ENCODE results near the gene AIF1L. TPM values are rescaled to one million over a fixed set of nuclear protein-coding genes. Genes with fewer than 3 reads are reported as not detected.

AIF1L gene
- total RNA-seq, 2 experiments from 2014 or later = not detected

DNA sequence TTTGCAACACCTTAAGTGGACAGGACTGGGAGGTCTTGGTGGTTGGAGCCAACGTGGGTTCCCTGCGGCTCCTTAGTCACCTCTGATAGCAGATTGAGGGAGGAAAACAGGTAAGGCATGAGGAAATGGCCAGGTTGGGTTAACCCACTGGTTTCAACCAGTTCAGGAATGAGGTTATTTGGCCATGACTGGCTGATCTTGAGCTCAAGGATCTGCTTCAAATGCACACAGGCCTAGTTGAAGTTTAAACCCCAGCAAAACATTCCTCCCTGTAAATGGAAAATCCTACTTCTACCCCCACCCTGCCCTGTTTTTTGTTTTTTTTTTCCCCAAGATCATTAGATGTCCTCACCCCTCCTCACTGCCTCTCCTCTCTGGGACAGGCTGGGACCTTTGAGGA, 25.8 kb downstream of the AIF1L start:
- no peak overlapping the region for H3K27ac ChIP-seq (ENCODE audit: low read depth, low read length, poor library complexity, severe bottlenecking)
- intact Hi-C loops (cut with micrococcal nuclease; ENCODE audit: unreplicated experiment) = no loop called here
- H4K20me1 ChIP-seq (ENCODE audit: insufficient read depth, low read length) = no peaks in the 10 kb centered on the region; the same call in 1 of the 2 replicates
- ChIA-PET CTCF (ENCODE audit: unreplicated experiment) (no interaction called here), POLR2A (interaction anchor here (0.7 to 1.0 kb wide), 2 partner anchors 215 to 481 kb away, joined by 3 read pairs; no protein-coding TSS in a partner anchor)
- H3K9me3 ChIP-seq (ENCODE audit: low read length) = no peaks in the 10 kb centered on the region
- BruUV-seq (replicated peaks) = no TSS peak
- no peaks in the 10 kb centered on the region for H3K9me2 ChIP-seq (ENCODE audit: insufficient read depth, low read length)
- peaks cover under 1% of the 10 kb centered on the region; the same call in 1 of the 2 replicates for H3K36me3 ChIP-seq (ENCODE audit: insufficient read depth, low read length)
- H3K79me2 ChIP-seq (ENCODE audit: insufficient read depth, low read depth, low read length) = peaks cover 17% of the 10 kb centered on the region
- H3K4me3 ChIP-seq (ENCODE audit: low read depth, low read length, poor library complexity, severe bottlenecking) = no peak overlapping the region
- peaks cover 8% of the 10 kb centered on the region for H3K4me1 ChIP-seq (ENCODE audit: insufficient read depth, low read length, poor library complexity, severe bottlenecking)
- H2AFZ ChIP-seq (ENCODE audit: low read length) = no peak overlapping the region
- no peak for TF ChIP-seq EZH2phosphoT487 (IDR thresholded peaks at IDR 0.05; ENCODE audit: borderline replicate concordance, low read depth, low read length)
- TF ChIP-seq, protein P1, sequence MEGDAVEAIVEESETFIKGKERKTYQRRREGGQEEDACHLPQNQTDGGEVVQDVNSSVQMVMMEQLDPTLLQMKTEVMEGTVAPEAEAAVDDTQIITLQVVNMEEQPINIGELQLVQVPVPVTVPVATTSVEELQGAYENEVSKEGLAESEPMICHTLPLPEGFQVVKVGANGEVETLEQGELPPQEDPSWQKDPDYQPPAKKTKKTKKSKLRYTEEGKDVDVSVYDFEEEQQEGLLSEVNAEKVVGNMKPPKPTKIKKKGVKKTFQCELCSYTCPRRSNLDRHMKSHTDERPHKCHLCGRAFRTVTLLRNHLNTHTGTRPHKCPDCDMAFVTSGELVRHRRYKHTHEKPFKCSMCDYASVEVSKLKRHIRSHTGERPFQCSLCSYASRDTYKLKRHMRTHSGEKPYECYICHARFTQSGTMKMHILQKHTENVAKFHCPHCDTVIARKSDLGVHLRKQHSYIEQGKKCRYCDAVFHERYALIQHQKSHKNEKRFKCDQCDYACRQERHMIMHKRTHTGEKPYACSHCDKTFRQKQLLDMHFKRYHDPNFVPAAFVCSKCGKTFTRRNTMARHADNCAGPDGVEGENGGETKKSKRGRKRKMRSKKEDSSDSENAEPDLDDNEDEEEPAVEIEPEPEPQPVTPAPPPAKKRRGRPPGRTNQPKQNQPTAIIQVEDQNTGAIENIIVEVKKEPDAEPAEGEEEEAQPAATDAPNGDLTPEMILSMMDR (conservative IDR thresholded peaks at IDR 0.05; ENCODE audit: low read length) = no peak
- no peak for DNase-seq (ENCODE audit: low spot score)
- H3K4me2 ChIP-seq (ENCODE audit: low read length) = no peak overlapping the region

DNA sequence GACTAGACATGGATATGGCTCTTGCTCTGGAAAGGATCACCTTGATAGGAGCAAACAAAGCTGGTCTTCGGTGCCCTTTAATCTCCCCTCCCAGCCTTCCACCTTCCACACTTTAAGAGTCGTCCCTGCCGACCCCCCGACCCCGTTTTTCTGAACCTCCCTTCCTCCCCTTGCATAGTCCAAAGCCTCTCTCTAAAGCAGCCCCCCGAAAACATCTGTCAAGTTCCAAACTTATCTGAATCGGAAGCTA, 28.6 kb downstream of the AIF1L start:
- Histone ChIP-seq H3K9me3 (ENCODE audit: low read length) (no peaks in the 10 kb centered on the region), H2AFZ (ENCODE audit: low read length) (peak overlapping the region; percentile 40; the same call in 1 of the 2 replicates), H3K4me1 (ENCODE audit: insufficient read depth, low read length, poor library complexity, severe bottlenecking) (peaks cover 9% of the 10 kb centered on the region), H3K9me2 (ENCODE audit: insufficient read depth, low read length) (no peaks in the 10 kb centered on the region), H3K4me2 (ENCODE audit: low read length) (peak overlapping the region; percentile 73), H3K79me2 (ENCODE audit: insufficient read depth, low read depth, low read length) (peaks cover 24% of the 10 kb centered on the region), H3K27ac (ENCODE audit: low read depth, low read length, poor library complexity, severe bottlenecking) (peak overlapping the region; percentile 52), H3K4me3 (ENCODE audit: low read depth, low read length, poor library complexity, severe bottlenecking) (peak overlapping the region; percentile 81), H3K36me3 (ENCODE audit: insufficient read depth, low read length) (peaks cover 28% of the 10 kb centered on the region), H4K20me1 (ENCODE audit: insufficient read depth, low read length) (no peaks in the 10 kb centered on the region; the same call in 1 of the 2 replicates)
- ChIA-PET POLR2A (interaction anchor here (0.6 to 1.9 kb wide), 6 partner anchors 8 to 1239 kb away, joined by 3 to 9 read pairs (median 4); no protein-coding TSS in a partner anchor), CTCF (ENCODE audit: unreplicated experiment) (interaction anchor here (0.7 kb wide), 2 partner anchors 13 to 1983 kb away, joined by 3 read pairs; no protein-coding TSS in a partner anchor)
- intact Hi-C loops (cut with micrococcal nuclease; ENCODE audit: unreplicated experiment) = no loop called here
- no peak for DNase-seq (ENCODE audit: low spot score)
- TSS peak; percentile 99 for BruUV-seq (replicated peaks)
- TF ChIP-seq, protein P1 (conservative IDR thresholded peaks at IDR 0.05; ENCODE audit: low read length) = no peak
- TF ChIP-seq EZH2phosphoT487 (IDR thresholded peaks at IDR 0.05; ENCODE audit: borderline replicate concordance, low read depth, low read length) = no peak

DNA sequence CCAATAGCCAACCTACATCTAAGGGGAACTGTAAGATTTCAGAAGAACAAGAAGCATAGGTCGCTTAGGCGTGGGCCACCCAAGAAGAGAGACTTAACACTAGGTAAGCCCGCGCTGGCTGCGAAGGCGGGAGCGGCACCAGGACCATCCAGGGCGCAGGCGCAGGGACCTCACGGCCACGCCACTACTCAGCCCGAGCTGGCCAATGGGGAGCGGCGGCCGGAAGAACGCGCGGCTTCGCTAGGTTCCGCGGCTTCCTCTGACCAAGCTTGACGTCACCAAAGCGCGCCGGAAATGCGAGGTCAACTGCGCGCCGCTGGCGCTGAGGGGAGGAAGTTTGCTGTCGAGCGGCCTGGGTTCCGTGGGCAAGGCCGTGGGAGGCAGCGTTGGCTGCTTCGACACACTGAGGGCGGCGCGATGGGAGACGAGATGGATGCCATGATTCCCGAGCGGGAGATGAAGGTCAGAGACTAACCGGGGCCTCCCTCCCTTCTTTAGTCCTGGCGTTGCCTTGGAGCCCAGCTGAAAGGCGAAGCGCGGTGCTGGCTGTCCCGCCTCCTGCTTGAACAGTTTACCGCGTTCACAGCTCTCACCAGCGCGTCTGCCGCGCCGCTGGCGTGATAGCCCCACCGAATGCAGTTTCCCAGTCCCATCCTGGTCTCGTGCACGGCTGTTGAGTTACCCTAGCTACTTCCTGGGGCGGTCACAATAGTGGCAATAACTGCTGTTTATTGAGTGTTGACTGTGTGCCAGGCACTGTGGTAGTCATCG, 29.1 kb downstream of the AIF1L start, which contains the start of gene NUP214:
NUP214 (plus strand) TSS at position 299 of the 771 bp plus-strand sequence; CDS start at position 418, 119 bp downstream.
- peak within 1 kb of the TSS; percentile 91 for H3K4me2 ChIP-seq (ENCODE audit: low read length)
- H2AFZ ChIP-seq (ENCODE audit: low read length) = peak within 1 kb of the TSS; percentile 40; the same call in 1 of the 2 replicates
- peak; percentile 98 for DNase-seq (ENCODE audit: low spot score)
- no TSS peak for BruUV-seq (replicated peaks)
- TF ChIP-seq EZH2phosphoT487 (IDR thresholded peaks at IDR 0.05; ENCODE audit: borderline replicate concordance, low read depth, low read length) = no peak
- TF ChIP-seq, protein P1 (conservative IDR thresholded peaks at IDR 0.05; ENCODE audit: low read length) = no peak
- H3K9me2 ChIP-seq (ENCODE audit: insufficient read depth, low read length) = no peaks in the 10 kb centered on the region
- H3K4me3 ChIP-seq (ENCODE audit: low read depth, low read length, poor library complexity, severe bottlenecking) = peak within 1 kb of the TSS; percentile 81
- no peaks in the 10 kb centered on the region for H3K9me3 ChIP-seq (ENCODE audit: low read length)
- H3K36me3 ChIP-seq (ENCODE audit: insufficient read depth, low read length) = peaks cover 32% of the 10 kb centered on the region
- H3K4me1 ChIP-seq (ENCODE audit: insufficient read depth, low read length, poor library complexity, severe bottlenecking) = peaks cover 9% of the 10 kb centered on the region
- intact Hi-C loops (cut with micrococcal nuclease; ENCODE audit: unreplicated experiment) = no loop called here
- peaks cover 24% of the 10 kb centered on the region for H3K79me2 ChIP-seq (ENCODE audit: insufficient read depth, low read depth, low read length)
- H3K27ac ChIP-seq (ENCODE audit: low read depth, low read length, poor library complexity, severe bottlenecking) = peak within 1 kb of the TSS; percentile 52
- no peaks in the 10 kb centered on the region; the same call in 1 of the 2 replicates for H4K20me1 ChIP-seq (ENCODE audit: insufficient read depth, low read length)
- ChIA-PET POLR2A (interaction anchor here (0.7 to 1.9 kb wide), 5 partner anchors 8 to 123 kb away, joined by 3 to 9 read pairs (median 4); no protein-coding TSS in a partner anchor), CTCF (ENCODE audit: unreplicated experiment) (interaction anchor here (0.6 to 0.7 kb wide), 3 partner anchors 13 to 1983 kb away, joined by 3 read pairs; no protein-coding TSS in a partner anchor)

All from OCI-LY7 (cell line).